T-helper 1 cell treated with Interleukin-12 subunit alpha and Interleukin-12 subunit beta and Interleukin-4 antibody, amounts not matched to agents 30 ng/mL and 1 ng/mL, for 36 hours (primary cell): ENCODE results near the gene PTPRN2. TPM values are rescaled to one million over a fixed set of nuclear protein-coding genes. Genes with fewer than 3 reads are reported as not detected.

Source experiments
- intact Hi-C: fragments of 100-400 bp; cut with micrococcal nuclease; formaldehyde crosslinking; loops from one replicate; pipeline ENCODE4 v1.15.1; 2024
- total RNA-seq: library from RNA; stranded (reverse); gene quantifications from 2 replicates; pipeline ENCODE4 v1.2.3, GENCODE V29; 2022

The PTPRN2 gene
- total RNA-seq, 1 donor from 2014 or later, result 2.9 TPM

DNA sequence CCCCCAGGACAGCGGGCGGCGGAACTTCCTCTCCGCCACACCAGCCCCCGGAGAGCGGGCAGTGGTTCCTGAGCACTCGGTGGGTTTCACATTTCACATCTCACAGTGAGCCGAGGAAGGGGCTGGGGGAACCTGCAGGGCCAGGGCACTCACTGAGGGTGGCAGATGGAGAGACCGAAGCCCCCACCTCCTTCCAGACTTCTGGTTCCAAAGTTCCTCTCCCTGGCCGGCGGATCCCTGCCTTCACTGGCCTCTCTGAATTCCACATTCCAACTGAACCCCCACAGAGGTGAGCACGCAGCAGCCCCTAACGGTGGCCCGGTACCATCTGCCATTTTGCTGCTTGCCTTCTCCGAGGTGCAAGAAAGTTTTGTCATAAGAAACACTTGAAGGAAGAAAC lies 461.0 kb downstream of the PTPRN2 start:
- intact Hi-C loops, result no loop called here

DNA sequence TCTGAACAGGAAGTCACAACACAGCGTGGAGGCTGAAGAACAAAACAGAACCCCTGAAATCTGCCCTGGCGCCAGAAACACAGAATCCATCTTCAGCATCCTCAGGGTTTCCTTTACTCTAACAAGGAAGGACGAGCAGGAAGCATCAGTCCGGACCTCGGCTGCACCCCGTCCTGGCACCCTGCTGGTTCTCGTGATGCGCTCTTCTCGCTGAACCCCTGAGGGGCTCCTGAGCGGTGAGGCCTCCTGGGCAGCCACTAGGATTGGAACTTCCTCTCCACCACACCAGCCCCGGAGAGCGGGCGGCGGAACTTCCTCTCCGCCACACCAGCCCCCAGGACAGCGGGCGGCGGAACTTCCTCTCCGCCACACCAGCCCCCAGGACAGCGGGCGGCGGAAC lies 461.9 kb downstream of the PTPRN2 start:
- intact Hi-C loops, result no loop called here

DNA sequence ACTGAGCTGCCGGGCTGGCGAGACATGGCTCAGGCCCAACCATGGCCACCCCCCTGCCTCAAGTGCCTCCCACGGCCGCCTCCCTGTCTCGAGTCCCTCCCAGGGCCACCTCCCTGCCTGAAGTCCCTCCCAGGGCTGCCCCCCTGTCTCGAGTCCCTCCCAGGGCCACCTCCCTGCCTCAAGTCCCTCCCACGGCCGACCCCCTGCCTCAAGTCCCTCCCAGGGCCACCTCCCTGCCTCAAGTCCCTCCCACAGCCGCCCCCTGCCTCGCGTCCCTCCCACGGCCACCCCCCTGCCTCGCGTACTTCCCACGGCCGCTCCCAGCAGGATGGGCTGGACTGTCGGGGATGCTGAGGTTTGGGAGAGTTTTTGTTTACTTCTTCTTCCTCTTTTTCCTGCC lies 462.5 kb downstream of the PTPRN2 start:
- intact Hi-C loops, result no loop called here

DNA sequence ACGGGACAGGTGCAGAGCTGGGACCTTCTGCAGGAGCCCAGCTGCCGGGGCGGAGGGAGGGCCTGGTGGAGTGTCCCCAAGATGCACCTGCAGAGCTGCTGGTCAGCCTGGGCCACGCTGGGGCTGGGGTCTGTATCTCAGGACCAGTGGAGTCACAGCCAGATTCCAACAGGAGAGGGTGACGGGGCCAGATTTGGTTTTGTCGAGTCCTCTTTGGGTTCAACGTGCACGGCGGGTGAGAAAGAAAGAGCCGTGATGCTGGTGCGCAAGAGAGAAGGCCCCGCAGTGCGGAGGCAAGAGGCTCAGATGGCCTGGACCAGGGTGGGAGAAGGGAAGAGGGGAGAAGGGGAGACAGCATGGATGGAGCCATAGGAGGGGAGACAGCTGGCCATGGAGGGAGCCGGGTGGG lies 462.9 kb downstream of the PTPRN2 start:
- intact Hi-C loops, result no loop called here

GRCh38 chr7:158123753-158124152 lies 463.9 kb downstream of the PTPRN2 start:
- intact Hi-C loops, result no loop called here

- intact Hi-C loops, result no loop called here
Measured at GRCh38 chr7:158123214-158123613, 464.4 kb downstream of the PTPRN2 start.

DNA sequence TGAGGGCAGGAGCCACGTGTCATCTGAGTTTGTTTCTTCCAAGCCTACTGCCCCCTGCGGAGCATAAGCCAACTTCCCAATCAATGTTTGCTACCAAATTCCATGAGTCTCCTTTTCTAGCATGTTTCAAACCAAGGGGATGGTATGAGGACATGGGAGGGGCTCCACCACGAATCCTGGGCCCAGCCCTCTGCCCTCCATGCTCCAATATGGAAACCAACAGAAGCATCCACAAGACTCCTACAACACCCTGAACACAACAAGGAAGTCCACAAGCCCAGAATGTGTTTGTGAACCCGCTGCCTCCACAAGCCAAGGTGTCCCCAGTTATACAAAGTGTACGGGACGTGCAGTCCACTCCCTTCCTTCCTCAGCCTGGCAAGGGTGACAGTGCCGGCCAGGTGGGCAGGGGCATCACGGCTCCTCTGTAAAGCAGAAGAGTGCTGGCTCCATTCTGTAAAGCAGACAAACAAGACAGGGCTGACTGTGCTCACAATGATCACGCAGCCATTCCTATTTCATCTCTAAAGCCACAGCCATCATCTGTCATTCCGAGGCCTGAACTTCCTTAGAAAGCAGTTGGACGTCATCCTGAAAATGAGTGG lies 466.1 kb downstream of the PTPRN2 start:
- intact Hi-C loops, result no loop called here

DNA sequence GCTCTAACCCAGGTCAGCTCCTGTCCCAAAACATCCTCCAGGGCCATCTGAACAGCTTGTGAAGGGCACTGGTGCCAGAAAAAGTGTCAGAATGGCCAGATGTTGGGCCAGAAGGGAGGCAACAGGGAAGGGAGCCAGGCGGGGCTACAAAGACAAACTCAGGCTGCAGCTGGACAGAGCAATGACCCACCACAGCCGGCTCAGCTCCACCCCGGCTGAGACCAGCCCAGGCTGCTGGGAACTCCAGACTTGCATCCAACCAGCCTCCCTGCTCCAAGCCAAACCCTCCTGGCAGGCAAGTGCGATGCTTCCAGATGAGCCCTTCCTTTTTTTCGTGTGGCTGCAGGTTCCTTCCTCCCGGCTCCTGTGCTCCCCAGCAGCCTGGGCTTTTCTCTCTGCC lies 466.9 kb downstream of the PTPRN2 start:
- intact Hi-C loops, result no loop called here

DNA sequence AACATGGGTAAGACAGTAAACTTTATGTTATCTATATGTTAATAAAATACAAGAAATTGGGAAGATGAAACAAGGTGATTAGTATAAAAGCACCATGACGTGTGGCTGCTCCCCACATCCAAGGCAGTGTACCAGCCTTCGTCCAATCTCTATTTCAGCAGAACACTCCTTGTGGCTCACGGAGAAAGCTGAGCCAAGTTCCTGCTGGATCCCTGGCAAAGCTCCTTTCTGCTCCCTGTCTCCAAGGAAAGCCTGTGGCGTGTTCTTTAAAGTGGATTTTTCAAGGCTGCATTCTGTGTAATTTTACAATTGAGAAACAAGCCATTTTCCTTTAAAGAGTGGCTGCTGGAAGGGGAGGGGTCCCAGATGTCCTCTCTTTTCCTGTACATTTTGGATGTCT lies 467.3 kb downstream of the PTPRN2 start:
- intact Hi-C loops, result no loop called here

- intact Hi-C loops, result no loop called here
Measured at GRCh38 chr7:158117341-158118222, 470.0 kb downstream of the PTPRN2 start.

GRCh38 chr7:158116235-158116634 lies 471.4 kb downstream of the PTPRN2 start:
- intact Hi-C loops, result no loop called here

- intact Hi-C loops, result no loop called here
Measured at GRCh38 chr7:158114056-158114850, 473.4 kb downstream of the PTPRN2 start.

GRCh38 chr7:158113321-158114025 lies 474.1 kb downstream of the PTPRN2 start:
- intact Hi-C loops, result no loop called here

GRCh38 chr7:158112571-158113320 lies 474.9 kb downstream of the PTPRN2 start:
- intact Hi-C loops, result no loop called here

- intact Hi-C loops, result no loop called here
Measured at GRCh38 chr7:158111906-158112570, 475.6 kb downstream of the PTPRN2 start.

GRCh38 chr7:158111049-158111751 lies 476.4 kb downstream of the PTPRN2 start:
- intact Hi-C loops, result no loop called here

DNA sequence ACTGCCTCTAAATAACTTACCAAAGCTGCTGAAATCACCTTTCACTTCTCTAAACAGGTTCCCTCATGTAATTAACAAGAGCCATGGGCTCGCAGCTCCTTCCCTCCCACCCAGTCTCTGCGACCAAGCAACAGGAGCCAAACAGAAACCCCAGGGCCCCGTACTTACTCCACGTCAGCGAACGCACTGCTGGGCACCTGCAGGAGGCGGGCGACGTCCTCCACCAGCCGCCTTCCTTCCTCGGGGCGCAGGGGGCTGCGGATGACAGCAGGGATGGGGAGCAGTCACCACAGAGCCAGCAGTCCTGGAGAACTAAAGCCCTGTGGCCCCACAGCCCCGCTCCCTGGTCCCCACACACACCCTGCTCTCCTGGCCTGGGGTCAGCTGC lies 477.0 kb downstream of the PTPRN2 start:
- intact Hi-C loops, result no loop called here

GRCh38 chr7:158110034-158110590 lies 477.5 kb downstream of the PTPRN2 start:
- intact Hi-C loops, result no loop called here

- intact Hi-C loops, result no loop called here
Measured at GRCh38 chr7:158109364-158110033, 478.1 kb downstream of the PTPRN2 start.
